Loucy (cell line): ENCODE data around the gene AMN.

Experiments used
- H2AFZ ChIP-seq: fragments of 200-600 bp; sonication (generic); 2 replicates; pipeline ENCODE4 v1.6.0; 2016; ENCODE audit warnings: antibody characterized with exemption, mild to moderate bottlenecking, low read length, moderate library complexity
- H3F3A ChIP-seq: fragments of 200-600 bp; 2 replicates; pipeline ENCODE4 v1.6.0; 2016; ENCODE audit warnings: antibody characterized with exemption, low read depth, mild to moderate bottlenecking
- H3K27me3 ChIP-seq: fragments of 200-600 bp; sonication (generic); 2 replicates; pipeline ENCODE4 v1.6.1; 2014; ENCODE audit warnings: low read length, mild to moderate bottlenecking; ENCODE audit not compliant: insufficient read depth, poor library complexity, severe bottlenecking
- H3K36me3 ChIP-seq: fragments of 200-600 bp; sonication (generic); 2 replicates; pipeline ENCODE4 v1.6.1; 2016; ENCODE audit warnings: low read length; ENCODE audit not compliant: insufficient read depth
- H3K4me1 ChIP-seq: fragments of 200-600 bp; sonication (generic); 2 replicates; pipeline ENCODE4 v1.5.1; 2014; ENCODE audit warnings: low read length, mild to moderate bottlenecking; ENCODE audit not compliant: insufficient read depth, poor library complexity, severe bottlenecking
- H3K4me2 ChIP-seq: fragments of 200-600 bp; sonication (generic); 2 replicates; pipeline ENCODE4 v1.6.0; 2014; ENCODE audit warnings: antibody characterized with exemption, low read length, low read depth, mild to moderate bottlenecking; ENCODE audit not compliant: poor library complexity, severe bottlenecking
- H3K4me3 ChIP-seq: fragments of 200-600 bp; sonication (generic); 2 replicates; pipeline ENCODE4 v1.5.1; 2014; ENCODE audit warnings: low read length, mild to moderate bottlenecking, mixed read lengths; ENCODE audit not compliant: poor library complexity, severe bottlenecking
- H3K79me2 ChIP-seq: fragments of 200-600 bp; sonication (generic); 2 replicates; pipeline ENCODE4 v1.6.1; 2014; ENCODE audit warnings: low read length; ENCODE audit not compliant: insufficient read depth
- H3K9ac ChIP-seq: fragments of 200-600 bp; sonication (generic); 2 replicates; pipeline ENCODE4 v1.6.0; 2014; ENCODE audit warnings: mild to moderate bottlenecking, low read depth, low read length, moderate library complexity; ENCODE audit not compliant: poor library complexity, severe bottlenecking
- H3K9me2 ChIP-seq: fragments of 200-600 bp; sonication (generic); replicated peaks from 2 replicates; pipeline ENCODE4 v1.6.1; 2016; ENCODE audit warnings: low read depth, low read length, mixed read lengths
- H3K9me3 ChIP-seq: fragments of 200-600 bp; sonication (generic); 2 replicates; pipeline ENCODE4 v1.6.1; 2014; ENCODE audit warnings: mild to moderate bottlenecking, antibody characterized with exemption, low read length, low read depth; ENCODE audit not compliant: insufficient read depth
- H4K20me1 ChIP-seq: fragments of 200-600 bp; sonication (generic); 2 replicates; pipeline ENCODE4 v1.6.0; 2014; ENCODE audit warnings: antibody characterized with exemption, low read length, mild to moderate bottlenecking; ENCODE audit not compliant: insufficient read depth, poor library complexity, severe bottlenecking
- CTCF ChIP-seq: fragments of 200-600 bp; sonication (generic); conservative IDR thresholded peaks from 2 replicates; pipeline ENCODE4 v1.5.1; 2014; ENCODE audit warnings: mild to moderate bottlenecking, antibody characterized with exemption, low read length
- EZH2phosphoT487 ChIP-seq: fragments of 200-600 bp; IDR thresholded peaks from 2 replicates; pipeline ENCODE4 v1.6.1; 2018; ENCODE audit warnings: antibody characterized with exemption, mild to moderate bottlenecking, moderate library complexity, borderline replicate concordance

Gene AMN

GRCh38 chr14:102968306-102968705 lies 45.8 kb downstream of the AMN start:
- Histone ChIP-seq H3K4me1 (no peaks in the 10 kb centered on the region), H3F3A (no peaks in the 10 kb centered on the region), H3K27me3 (no peaks in the 10 kb centered on the region), H3K9me3 (no peaks in the 10 kb centered on the region), H2AFZ (no peak overlapping the region), H3K36me3 (no peaks in the 10 kb centered on the region), H3K9me2 (no peaks in the 10 kb centered on the region), H3K9ac (no peak overlapping the region), H3K4me3 (no peak overlapping the region), H4K20me1 (no peaks in the 10 kb centered on the region), H3K4me2 (no peak overlapping the region), H3K79me2 (no peaks in the 10 kb centered on the region)
- TF ChIP-seq CTCF, result no peak
- no peak for TF ChIP-seq EZH2phosphoT487

GRCh38 chr14:102969060-102969791 lies 46.8 kb downstream of the AMN start:
- TF ChIP-seq EZH2phosphoT487 (no peak), CTCF (no peak)
- H3K27me3 ChIP-seq, result no peaks in the 10 kb centered on the region
- H3K4me1 ChIP-seq, result no peaks in the 10 kb centered on the region
- no peaks in the 10 kb centered on the region for H3K9me3 ChIP-seq
- no peaks in the 10 kb centered on the region for H4K20me1 ChIP-seq
- no peaks in the 10 kb centered on the region for H3F3A ChIP-seq
- H3K9ac ChIP-seq, result no peak overlapping the region
- no peaks in the 10 kb centered on the region for H3K79me2 ChIP-seq
- H3K4me3 ChIP-seq, result no peak overlapping the region
- H3K9me2 ChIP-seq, result no peaks in the 10 kb centered on the region
- no peak overlapping the region for H3K4me2 ChIP-seq
- no peak overlapping the region for H2AFZ ChIP-seq
- no peaks in the 10 kb centered on the region for H3K36me3 ChIP-seq

GRCh38 chr14:102969901-102970300 lies 47.4 kb downstream of the AMN start:
- Histone ChIP-seq H3K4me1 (no peaks in the 10 kb centered on the region), H3F3A (no peaks in the 10 kb centered on the region), H3K27me3 (no peaks in the 10 kb centered on the region), H3K9ac (no peak overlapping the region), H3K36me3 (no peaks in the 10 kb centered on the region), H3K9me3 (no peaks in the 10 kb centered on the region), H3K4me3 (no peak overlapping the region), H3K9me2 (no peaks in the 10 kb centered on the region), H2AFZ (no peak overlapping the region), H3K79me2 (no peaks in the 10 kb centered on the region), H3K4me2 (no peak overlapping the region), H4K20me1 (no peaks in the 10 kb centered on the region)
- no peak for TF ChIP-seq CTCF
- no peak for TF ChIP-seq EZH2phosphoT487
